Fibroblast of lung (primary cell): Measurements from ENCODE around the gene SGIP1.

Experiments used
- EZH2 ChIP-seq: IDR thresholded peaks from 2 replicates; pipeline ENCODE4 v1.5.1; 2012; ENCODE audit warnings: low read length, control low read depth, mild to moderate bottlenecking; ENCODE audit errors: missing control alignments
- TF ChIP-seq, protein P1 (sequence below), 2 donors: IDR thresholded peaks in 1 of 2; conservative IDR thresholded peaks in 1 of 2; 1 replicate in 1 of 2; 2 replicates in 1 of 2; pipeline ENCODE4 v1.5.1; 2011 to 2012; ENCODE audit warnings: low read length in 2 of 2, control low read depth in 1 of 2, inconsistent platforms in 1 of 2, low read depth in 1 of 2, mild to moderate bottlenecking in 1 of 2

GRCh38 chr1:66732407-66733166, 198.6 kb downstream of the SGIP1 start:
- TF ChIP-seq, protein P1, sequence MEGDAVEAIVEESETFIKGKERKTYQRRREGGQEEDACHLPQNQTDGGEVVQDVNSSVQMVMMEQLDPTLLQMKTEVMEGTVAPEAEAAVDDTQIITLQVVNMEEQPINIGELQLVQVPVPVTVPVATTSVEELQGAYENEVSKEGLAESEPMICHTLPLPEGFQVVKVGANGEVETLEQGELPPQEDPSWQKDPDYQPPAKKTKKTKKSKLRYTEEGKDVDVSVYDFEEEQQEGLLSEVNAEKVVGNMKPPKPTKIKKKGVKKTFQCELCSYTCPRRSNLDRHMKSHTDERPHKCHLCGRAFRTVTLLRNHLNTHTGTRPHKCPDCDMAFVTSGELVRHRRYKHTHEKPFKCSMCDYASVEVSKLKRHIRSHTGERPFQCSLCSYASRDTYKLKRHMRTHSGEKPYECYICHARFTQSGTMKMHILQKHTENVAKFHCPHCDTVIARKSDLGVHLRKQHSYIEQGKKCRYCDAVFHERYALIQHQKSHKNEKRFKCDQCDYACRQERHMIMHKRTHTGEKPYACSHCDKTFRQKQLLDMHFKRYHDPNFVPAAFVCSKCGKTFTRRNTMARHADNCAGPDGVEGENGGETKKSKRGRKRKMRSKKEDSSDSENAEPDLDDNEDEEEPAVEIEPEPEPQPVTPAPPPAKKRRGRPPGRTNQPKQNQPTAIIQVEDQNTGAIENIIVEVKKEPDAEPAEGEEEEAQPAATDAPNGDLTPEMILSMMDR (conservative IDR thresholded peaks at IDR 0.05 in 1 of 2, IDR thresholded peaks at IDR 0.05 in 1 of 2; ENCODE audit: low read depth in 1 of 2, low read length in 2 of 2) = no peak
- TF ChIP-seq EZH2 = no peak
